ENCODE measurements around the gene GC.

DNA sequence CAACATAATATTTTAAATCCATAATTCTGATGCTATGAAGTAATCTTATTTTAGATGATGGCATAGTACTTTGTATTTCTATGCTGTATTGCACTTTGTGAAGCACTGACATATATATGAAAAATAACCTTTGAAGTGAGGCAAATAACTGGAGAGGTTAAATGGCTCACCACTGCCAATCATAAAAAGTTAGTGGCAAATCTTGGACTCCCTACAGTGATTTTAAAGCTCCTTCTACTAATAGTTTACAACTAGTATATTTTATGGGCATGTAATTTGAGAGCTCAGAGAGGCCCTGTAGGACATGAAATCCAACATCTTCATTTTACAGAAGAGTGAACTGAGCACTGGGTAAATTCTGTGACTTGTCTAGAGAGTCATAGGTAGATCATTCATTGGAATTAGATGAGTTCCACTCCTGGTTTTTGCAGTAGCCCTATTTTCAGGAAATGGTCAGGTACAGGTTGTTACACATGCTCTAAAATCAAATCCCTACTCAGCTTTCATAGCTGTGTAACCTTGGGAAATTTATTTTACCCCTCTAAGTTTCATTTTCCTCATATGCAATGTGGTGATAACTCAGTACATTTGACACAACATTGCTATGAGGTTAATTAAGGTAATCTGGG is 804 bp upstream of the GC start:
- TF ChIP-seq, protein P1, sequence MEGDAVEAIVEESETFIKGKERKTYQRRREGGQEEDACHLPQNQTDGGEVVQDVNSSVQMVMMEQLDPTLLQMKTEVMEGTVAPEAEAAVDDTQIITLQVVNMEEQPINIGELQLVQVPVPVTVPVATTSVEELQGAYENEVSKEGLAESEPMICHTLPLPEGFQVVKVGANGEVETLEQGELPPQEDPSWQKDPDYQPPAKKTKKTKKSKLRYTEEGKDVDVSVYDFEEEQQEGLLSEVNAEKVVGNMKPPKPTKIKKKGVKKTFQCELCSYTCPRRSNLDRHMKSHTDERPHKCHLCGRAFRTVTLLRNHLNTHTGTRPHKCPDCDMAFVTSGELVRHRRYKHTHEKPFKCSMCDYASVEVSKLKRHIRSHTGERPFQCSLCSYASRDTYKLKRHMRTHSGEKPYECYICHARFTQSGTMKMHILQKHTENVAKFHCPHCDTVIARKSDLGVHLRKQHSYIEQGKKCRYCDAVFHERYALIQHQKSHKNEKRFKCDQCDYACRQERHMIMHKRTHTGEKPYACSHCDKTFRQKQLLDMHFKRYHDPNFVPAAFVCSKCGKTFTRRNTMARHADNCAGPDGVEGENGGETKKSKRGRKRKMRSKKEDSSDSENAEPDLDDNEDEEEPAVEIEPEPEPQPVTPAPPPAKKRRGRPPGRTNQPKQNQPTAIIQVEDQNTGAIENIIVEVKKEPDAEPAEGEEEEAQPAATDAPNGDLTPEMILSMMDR (conservative IDR thresholded peaks at IDR 0.05): no peak
- TF ChIP-seq EZH2 (IDR thresholded peaks at IDR 0.05; ENCODE audit: low read depth): no peak
